Measurements from ENCODE around the gene CRB1. TPM values are rescaled to one million over a fixed set of nuclear protein-coding genes. Genes with fewer than 3 reads are reported as not detected.

Gene CRB1
- total RNA-seq, 1 donor from 2014 or later = not detected

- H3K36me3 Mint-ChIP-seq (ENCODE audit: insufficient read depth) = no peaks in the 10 kb centered on the region
- no peak for TF ChIP-seq CTCF (IDR thresholded peaks at IDR 0.05; ENCODE audit: unreplicated experiment)
- peaks cover 11% of the 10 kb centered on the region for H3K4me1 Mint-ChIP-seq (ENCODE audit: low read depth)
- peaks cover 6% of the 10 kb centered on the region for H3K27me3 Mint-ChIP-seq
- no peak overlapping the region for H3K4me3 Mint-ChIP-seq (ENCODE audit: low read depth)
- no peak overlapping the region for H3K27ac Mint-ChIP-seq
- no peak for DNase-seq (ENCODE audit: low spot score, unreplicated experiment)
- no peaks in the 10 kb centered on the region for H3K9me3 Mint-ChIP-seq (ENCODE audit: low read depth)
These were observed 44.1 kb downstream of the CRB1 start for GRCh38 chr1:197312163-197312562.

- Mint-ChIP-seq H3K27me3 (peaks cover 6% of the 10 kb centered on the region), H3K4me3 (ENCODE audit: low read depth) (no peak overlapping the region), H3K36me3 (ENCODE audit: insufficient read depth) (no peaks in the 10 kb centered on the region), H3K27ac (no peak overlapping the region), H3K4me1 (ENCODE audit: low read depth) (peaks cover 11% of the 10 kb centered on the region), H3K9me3 (ENCODE audit: low read depth) (no peaks in the 10 kb centered on the region)
- TF ChIP-seq CTCF (IDR thresholded peaks at IDR 0.05; ENCODE audit: unreplicated experiment) = no peak
- DNase-seq (ENCODE audit: low spot score, unreplicated experiment) = no peak
These were observed 45.7 kb downstream of the CRB1 start for GRCh38 chr1:197313713-197314112.

GRCh38 chr1:197314682-197315081, 46.6 kb downstream of the CRB1 start:
- DNase-seq (ENCODE audit: low spot score, unreplicated experiment) = no peak
- TF ChIP-seq CTCF (IDR thresholded peaks at IDR 0.05; ENCODE audit: unreplicated experiment) = no peak
- Mint-ChIP-seq H3K36me3 (ENCODE audit: insufficient read depth) (no peaks in the 10 kb centered on the region), H3K4me1 (ENCODE audit: low read depth) (peaks cover 11% of the 10 kb centered on the region), H3K27me3 (peaks cover 6% of the 10 kb centered on the region), H3K9me3 (ENCODE audit: low read depth) (no peaks in the 10 kb centered on the region), H3K27ac (no peak overlapping the region), H3K4me3 (ENCODE audit: low read depth) (no peak overlapping the region)

GRCh38 chr1:197319631-197320030, 51.6 kb downstream of the CRB1 start:
- Mint-ChIP-seq H3K36me3 (ENCODE audit: insufficient read depth) (no peaks in the 10 kb centered on the region), H3K4me1 (ENCODE audit: low read depth) (peaks cover 4% of the 10 kb centered on the region), H3K4me3 (ENCODE audit: low read depth) (no peak overlapping the region), H3K9me3 (ENCODE audit: low read depth) (no peaks in the 10 kb centered on the region), H3K27ac (no peak overlapping the region), H3K27me3 (peaks cover 5% of the 10 kb centered on the region)
- no peak for DNase-seq (ENCODE audit: low spot score, unreplicated experiment)
- no peak for TF ChIP-seq CTCF (IDR thresholded peaks at IDR 0.05; ENCODE audit: unreplicated experiment)

GRCh38 chr1:197320991-197321531, 53.0 kb downstream of the CRB1 start:
- H3K4me3 Mint-ChIP-seq (ENCODE audit: low read depth) = no peak overlapping the region
- DNase-seq (ENCODE audit: low spot score, unreplicated experiment) = no peak
- no peaks in the 10 kb centered on the region for H3K27me3 Mint-ChIP-seq
- no peaks in the 10 kb centered on the region for H3K36me3 Mint-ChIP-seq (ENCODE audit: insufficient read depth)
- no peaks in the 10 kb centered on the region for H3K4me1 Mint-ChIP-seq (ENCODE audit: low read depth)
- no peaks in the 10 kb centered on the region for H3K9me3 Mint-ChIP-seq (ENCODE audit: low read depth)
- TF ChIP-seq CTCF (IDR thresholded peaks at IDR 0.05; ENCODE audit: unreplicated experiment) = no peak
- H3K27ac Mint-ChIP-seq = no peak overlapping the region

Measured in progenitor cell of endocrine pancreas (in vitro differentiated cells).